Upper lobe of left lung (tissue), 4 donors: ENCODE measurements around the gene ZNF441.

Experiments used
- EP300 ChIP-seq, 4 donors: sonication (generic); formaldehyde crosslinking; IDR thresholded peaks; one replicate each; pipeline ENCODE4 v1.5.1; 2017; ENCODE audit warnings: antibody characterized with exemption in 4 of 4, control low read depth in 2 of 4
- POLR2A ChIP-seq, 4 donors: fragments of 450-650 bp; IDR thresholded peaks; one replicate each; pipeline ENCODE4 v1.5.1; 2016 to 2017; ENCODE audit warnings: antibody characterized with exemption in 4 of 4, mild to moderate bottlenecking in 2 of 4
- POLR2AphosphoS5 ChIP-seq, 2 donors: sonication (generic); formaldehyde crosslinking; IDR thresholded peaks; one replicate each; pipeline ENCODE4 v1.5.1; 2017; ENCODE audit warnings: antibody characterized with exemption in 2 of 2
- TF ChIP-seq, protein P1 (sequence below), 6 experiments: fragments of 450-650 bp in 4 of 6; fragments of 200-600 bp in 2 of 6; sonication (generic) in 2 of 6; IDR thresholded peaks; one replicate each; pipeline ENCODE4 v1.5.1; 2016 to 2019; ENCODE audit warnings: antibody characterized with exemption in 6 of 6

- TF ChIP-seq, protein P1, sequence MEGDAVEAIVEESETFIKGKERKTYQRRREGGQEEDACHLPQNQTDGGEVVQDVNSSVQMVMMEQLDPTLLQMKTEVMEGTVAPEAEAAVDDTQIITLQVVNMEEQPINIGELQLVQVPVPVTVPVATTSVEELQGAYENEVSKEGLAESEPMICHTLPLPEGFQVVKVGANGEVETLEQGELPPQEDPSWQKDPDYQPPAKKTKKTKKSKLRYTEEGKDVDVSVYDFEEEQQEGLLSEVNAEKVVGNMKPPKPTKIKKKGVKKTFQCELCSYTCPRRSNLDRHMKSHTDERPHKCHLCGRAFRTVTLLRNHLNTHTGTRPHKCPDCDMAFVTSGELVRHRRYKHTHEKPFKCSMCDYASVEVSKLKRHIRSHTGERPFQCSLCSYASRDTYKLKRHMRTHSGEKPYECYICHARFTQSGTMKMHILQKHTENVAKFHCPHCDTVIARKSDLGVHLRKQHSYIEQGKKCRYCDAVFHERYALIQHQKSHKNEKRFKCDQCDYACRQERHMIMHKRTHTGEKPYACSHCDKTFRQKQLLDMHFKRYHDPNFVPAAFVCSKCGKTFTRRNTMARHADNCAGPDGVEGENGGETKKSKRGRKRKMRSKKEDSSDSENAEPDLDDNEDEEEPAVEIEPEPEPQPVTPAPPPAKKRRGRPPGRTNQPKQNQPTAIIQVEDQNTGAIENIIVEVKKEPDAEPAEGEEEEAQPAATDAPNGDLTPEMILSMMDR (IDR thresholded peaks at IDR 0.05) = no peak
- no peak for TF ChIP-seq POLR2A (IDR thresholded peaks at IDR 0.05)
- no peak for TF ChIP-seq EP300 (IDR thresholded peaks at IDR 0.05)
- no peak for TF ChIP-seq POLR2AphosphoS5 (IDR thresholded peaks at IDR 0.05)
Measured at GRCh38 chr19:11721681-11722080, 45.1 kb upstream of the ZNF441 start.
